GM03348 (cell line): ENCODE data around the gene TTC29.
"Not testable (repeated sequence)": the region's sequence is repeated elsewhere in the genome, so short reads cannot be mapped to it uniquely, and the experiment has no call there.

Source experiments
- DNase-seq: peaks from one replicate; pipeline ENCODE4 v3.0.0; 2012; ENCODE audit warnings: low spot score

TTC29 gene

DNA sequence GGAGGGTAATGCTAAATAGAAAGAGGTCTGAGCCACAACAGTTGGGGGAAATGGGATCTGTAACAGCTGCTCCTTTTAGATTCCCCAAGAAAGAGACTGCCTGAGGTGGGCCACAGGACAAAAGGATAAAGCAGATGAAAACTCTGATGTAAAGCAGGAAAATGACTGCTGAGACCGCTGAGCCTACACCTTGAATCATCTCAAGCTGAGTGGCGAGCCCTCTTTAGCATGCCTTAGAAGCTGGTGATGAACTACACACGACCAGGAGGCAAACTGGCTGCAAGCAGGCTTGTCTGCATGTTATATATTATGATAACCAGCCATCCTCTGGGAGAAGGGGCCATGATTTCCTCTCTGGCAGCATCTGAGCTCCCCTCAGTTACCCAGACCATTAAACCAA, 88.4 kb downstream of the TTC29 start:
- no peak for DNase-seq

DNA sequence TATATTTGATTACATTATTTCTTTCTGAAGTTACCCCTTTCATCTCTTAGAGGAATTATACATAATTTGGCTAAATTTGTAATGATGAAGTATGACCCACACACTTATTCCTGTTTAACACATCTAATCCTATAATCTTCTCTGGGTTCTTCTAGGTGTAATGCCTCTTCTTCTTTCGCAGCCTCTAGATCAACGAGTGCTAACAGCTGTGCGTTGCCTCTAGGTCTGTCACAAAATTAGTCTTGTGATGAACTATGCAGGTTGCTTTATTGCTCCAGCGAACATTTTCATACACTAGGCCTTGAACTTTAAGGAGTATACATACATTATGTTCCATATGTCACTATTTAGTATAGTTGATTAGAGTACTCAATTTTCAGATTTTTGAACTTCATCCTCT, 89.9 kb downstream of the TTC29 start:
- DNase-seq: no peak

DNA sequence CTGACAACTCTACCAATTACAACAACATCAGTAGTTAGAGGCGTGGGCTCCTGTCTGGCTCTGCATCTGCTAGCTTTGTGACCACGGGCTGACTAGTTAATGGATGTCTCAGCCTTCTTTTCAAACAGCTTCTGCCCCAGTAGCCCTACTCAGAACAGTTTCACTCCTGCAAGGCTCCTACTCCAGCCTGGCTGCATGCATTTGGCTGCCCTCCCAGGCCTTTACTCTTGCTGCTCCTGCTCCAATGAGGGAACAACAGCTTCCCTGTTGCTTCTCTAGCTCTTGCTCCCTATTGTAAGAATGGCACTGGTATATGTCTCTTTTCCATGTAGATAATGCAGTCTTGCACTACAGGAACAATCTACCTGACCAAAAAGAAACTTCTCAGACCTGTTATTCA, 93.3 kb downstream of the TTC29 start:
- DNase-seq: no peak

DNA sequence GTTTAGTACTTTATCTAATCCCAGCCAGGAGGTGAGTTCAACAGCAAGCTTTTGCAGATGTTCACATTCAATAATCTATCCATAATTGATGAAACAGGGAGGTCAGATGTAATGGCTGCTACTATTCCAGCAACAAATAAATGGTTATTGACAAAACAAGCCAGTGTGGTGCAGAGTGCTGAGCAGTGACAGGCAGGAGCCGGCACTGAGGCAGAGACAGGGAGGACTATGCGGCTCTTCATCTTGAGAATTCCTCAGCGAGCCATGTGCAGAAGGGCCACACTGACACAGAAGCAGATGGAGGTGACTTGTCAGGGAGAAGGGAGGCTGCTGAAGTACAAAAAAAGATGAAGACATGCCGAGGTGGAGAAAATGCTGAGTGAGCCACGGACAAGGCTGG, 98.3 kb downstream of the TTC29 start:
- DNase-seq: no peak

DNA sequence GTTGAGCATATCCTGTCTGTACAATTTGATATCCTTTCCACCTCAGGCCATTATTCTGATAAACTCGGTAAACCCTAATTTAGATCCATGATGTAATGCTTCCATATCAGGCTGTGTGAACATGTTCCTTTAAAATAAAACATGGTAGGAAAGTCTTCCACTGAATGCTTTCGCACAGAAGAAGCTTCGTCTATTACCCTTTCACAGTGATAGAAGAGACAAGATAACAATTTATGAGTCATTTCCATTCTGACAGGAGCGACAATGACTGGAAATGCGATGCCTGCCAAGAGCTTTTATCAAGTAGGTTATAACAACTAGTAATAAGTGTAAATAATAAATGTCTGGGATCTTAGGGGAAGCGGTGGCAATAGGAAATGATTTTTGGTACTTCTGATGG, 98.8 kb downstream of the TTC29 start:
- DNase-seq: no peak

GRCh38 chr4:146844761-146845160, 100.9 kb downstream of the TTC29 start:
- no peak for DNase-seq

DNA sequence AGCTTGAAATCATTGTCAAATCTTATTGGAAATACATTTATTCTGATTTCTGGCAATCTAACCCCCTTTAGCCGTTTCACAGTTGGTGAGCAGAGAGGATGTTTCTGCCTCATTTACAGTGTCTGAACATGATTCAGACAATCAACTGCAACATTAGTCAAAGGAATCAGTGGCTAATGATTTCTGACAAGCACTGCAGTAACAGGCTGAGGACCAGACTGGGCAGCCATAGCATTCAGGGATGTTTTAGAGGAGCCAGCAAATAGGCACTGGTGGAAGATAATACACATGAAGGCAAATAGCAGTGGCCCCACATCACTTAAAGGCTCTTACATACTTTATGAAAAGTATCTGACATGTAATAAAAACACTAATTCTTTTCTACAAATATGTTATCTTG, 102.8 kb downstream of the TTC29 start:
- no peak for DNase-seq

GRCh38 chr4:146840731-146841130, 104.9 kb downstream of the TTC29 start:
- no peak for DNase-seq

DNA sequence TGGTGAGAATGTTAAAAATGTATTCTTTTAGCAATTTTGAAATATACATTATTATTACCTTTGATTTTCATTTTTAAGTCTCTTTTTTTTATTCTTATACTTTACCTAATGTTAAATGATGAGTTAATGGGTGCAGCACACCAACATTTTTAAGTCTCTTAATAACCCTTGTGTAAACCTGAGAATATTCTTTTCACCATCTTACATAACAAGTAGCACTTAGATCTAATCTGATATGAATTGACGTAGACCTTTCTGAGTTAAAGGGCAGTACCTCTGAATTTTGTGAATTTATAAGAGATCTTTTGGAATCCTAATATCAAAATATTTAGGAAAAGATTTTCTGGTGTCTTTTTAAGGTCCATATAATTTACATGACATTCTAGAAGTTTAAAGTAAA, 110.6 kb downstream of the TTC29 start:
- no peak for DNase-seq

DNA sequence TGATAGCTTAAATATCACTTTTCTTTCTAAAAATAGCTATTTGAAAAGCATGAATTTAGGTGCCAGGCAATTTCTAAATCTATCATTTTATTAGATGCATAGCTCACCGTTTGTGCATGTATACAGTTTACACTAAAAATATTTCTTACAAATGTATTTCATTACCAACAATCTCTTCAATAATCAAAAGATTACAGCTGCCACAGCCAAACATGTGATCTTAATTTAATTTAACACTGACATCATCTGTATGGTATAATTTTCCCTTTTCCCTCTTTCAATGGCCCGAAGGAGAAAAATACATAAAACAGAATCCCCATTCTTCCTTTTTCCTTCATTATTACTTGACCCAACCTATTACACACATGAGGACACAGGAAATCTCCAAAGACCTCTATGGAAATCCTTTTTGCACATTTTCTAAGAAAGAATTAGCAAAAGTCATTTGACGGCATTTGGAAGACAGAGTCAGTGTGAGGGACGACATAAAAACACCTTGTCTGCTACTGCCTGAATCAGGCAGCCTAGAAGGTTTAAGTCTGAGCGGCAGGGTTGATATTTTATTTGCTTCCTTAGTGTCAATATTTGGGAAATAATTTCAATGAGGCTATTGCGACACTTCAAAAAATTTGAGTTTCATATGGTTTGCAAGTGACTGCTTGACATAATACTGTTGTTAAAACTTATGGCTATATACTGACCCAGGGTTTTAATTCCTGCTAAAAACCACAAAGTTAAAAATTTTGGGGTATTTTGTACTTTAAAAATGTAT, 111.2 kb downstream of the TTC29 start:
- DNase-seq: no peak

DNA sequence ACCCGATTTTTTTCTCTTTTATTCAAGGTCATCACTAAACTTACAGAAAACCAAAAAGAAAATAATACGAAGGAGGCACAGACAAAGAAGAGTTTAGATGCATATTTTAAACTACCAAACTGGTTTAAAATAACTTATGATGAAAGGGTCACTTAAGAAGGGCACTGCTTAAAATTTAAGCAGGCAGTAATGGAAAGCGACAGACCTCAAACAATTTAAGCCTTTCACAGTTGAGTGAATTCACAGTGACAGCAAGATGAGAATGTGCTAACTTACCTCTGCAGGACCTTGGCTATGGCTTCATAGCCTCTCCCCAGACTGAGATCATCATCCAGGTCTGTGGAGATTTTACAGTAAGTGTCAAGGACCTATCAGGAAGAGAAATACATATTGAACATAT, 112.1 kb downstream of the TTC29 start:
- DNase-seq: no peak

- not testable (repeated sequence) for DNase-seq
Measured at GRCh38 chr4:146822980-146823379, 122.7 kb downstream of the TTC29 start.

DNA sequence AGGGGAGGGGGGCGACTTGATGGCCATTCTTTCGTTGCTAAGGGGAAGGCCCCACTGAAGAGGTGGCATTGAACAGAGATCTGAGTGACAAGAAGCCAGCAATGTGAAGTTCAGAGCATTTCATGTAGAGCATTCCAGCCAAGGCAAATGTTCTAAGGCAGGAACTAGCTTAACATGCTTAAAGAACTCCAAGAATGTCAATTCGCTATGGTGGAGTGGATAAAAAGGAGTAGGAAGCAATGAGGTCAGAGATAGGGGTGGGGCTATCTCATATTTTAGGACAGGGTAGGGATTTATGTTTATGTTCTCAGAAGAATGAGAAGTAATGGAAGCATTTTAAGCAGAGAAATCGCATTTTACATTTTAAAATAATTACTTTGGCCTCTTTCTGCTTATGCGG, 130.9 kb downstream of the TTC29 start:
- DNase-seq: peak; percentile 2

GRCh38 chr4:146795711-146796110, 150.0 kb downstream of the TTC29 start:
- no peak for DNase-seq

- no peak for DNase-seq
Measured at GRCh38 chr4:146793727-146794126, 151.9 kb downstream of the TTC29 start.

- DNase-seq: no peak
Measured at GRCh38 chr4:146791439-146791838, 154.2 kb downstream of the TTC29 start.

- no peak for DNase-seq
Measured at GRCh38 chr4:146790515-146790914, 155.1 kb downstream of the TTC29 start.

GRCh38 chr4:146787731-146788130, 157.9 kb downstream of the TTC29 start:
- DNase-seq: no peak

DNA sequence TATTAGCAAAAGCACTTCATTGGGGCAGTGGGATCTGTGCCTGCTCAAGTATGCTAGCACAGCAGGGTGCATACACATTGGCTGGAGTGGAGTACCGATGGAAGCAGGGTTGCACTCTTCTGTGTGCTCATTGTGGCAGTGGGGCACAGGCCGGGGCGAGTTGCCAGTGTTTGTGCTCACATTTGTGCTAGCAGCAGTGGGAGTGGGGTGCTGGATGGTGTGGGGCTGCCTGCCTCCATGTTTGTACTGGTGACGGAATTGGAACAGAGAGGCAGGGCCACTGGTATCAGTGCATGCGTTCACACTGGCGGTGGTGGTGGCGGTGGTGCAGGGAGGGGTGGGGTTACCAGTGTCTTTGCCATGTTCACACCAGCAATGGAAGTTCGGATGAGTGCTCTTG, 169.0 kb downstream of the TTC29 start:
- no peak for DNase-seq

GRCh38 chr4:146763560-146763959, 182.1 kb downstream of the TTC29 start:
- no peak for DNase-seq

GRCh38 chr4:146762016-146762415, 183.6 kb downstream of the TTC29 start:
- DNase-seq: no peak

DNA sequence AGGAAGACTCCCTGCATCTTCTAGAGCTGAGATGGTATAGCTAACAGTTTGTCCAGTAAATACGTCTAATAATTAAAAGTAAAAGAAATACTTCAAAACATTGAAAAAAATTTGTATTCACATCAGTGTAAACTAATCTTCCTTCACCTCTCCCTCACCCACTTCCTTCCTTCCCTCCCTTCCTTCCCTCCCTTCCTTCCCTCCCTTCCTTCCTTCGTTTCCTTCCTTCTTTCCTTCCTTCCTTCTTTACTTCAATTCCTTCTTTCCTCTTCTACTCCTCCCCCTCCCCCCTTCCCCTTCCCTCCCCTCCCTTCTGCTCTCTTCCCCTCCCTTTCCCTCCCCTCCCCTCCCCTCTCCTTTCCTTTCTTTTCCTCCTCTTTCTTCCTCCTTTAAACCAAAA, 203.2 kb downstream of the TTC29 start:
- DNase-seq: no peak

DNA sequence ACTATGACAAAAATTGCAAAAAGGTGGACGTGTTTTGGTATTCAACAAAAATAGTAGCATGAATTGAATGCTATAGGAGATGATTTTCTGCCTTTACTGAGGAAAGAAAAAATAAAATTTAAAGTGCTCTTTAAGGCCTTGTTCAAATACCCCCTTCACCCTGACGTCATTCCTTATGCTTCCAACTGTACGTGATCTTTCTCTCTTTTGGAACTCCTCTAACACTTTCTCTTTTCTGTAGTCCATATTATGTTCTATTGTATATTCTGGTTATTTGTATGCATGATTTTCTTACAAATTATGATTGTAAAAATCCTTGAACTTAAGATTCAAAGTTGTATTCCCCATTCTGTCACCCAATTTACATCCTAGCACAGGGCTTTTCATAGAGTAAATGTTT, 206.5 kb downstream of the TTC29 start:
- DNase-seq: no peak

- DNase-seq: not testable (repeated sequence)
Measured at GRCh38 chr4:146723519-146723918, 222.1 kb downstream of the TTC29 start.
